ENCODE results near the gene RBM4.

- no peak for TF ChIP-seq EP300 (IDR thresholded peaks at IDR 0.05)
- no peak for TF ChIP-seq CTCF (IDR thresholded peaks at IDR 0.05)
These were observed 12.5 kb downstream of the RBM4 start for GRCh38 chr11:66651016-66651415.

All from gastroesophageal sphincter (tissue), 3 donors.